GM18867 (cell line): ENCODE measurements around the gene ARMC8.

Experiments used
- ATAC-seq: cut with Tn5 transposase; IDR thresholded peaks from one replicate; pipeline ENCODE4 v1.9.1; 2021; ENCODE audit warnings: mild to moderate bottlenecking, moderate library complexity; ENCODE audit not compliant: unreplicated experiment

ARMC8 gene

GRCh38 chr3:138241061-138241460 lies 54.0 kb downstream of the ARMC8 start:
- ATAC-seq, result no peak

GRCh38 chr3:138241676-138242075 lies 54.6 kb downstream of the ARMC8 start:
- no peak for ATAC-seq

GRCh38 chr3:138242466-138242865 lies 55.4 kb downstream of the ARMC8 start:
- no peak for ATAC-seq

- no peak for ATAC-seq
Measured at GRCh38 chr3:138245026-138245425, 57.9 kb downstream of the ARMC8 start.

- ATAC-seq, result no peak
Measured at GRCh38 chr3:138249636-138250035, 62.5 kb downstream of the ARMC8 start.

GRCh38 chr3:138253609-138254008 lies 66.5 kb downstream of the ARMC8 start:
- no peak for ATAC-seq

- ATAC-seq, result no peak
Measured at GRCh38 chr3:138254216-138254615, 67.1 kb downstream of the ARMC8 start.

- ATAC-seq, result no peak
Measured at GRCh38 chr3:138256022-138256421, 68.9 kb downstream of the ARMC8 start.

- peak; percentile 57 for ATAC-seq
Measured at GRCh38 chr3:138257986-138258385, 70.9 kb downstream of the ARMC8 start.

GRCh38 chr3:138259126-138259525 lies 72.0 kb downstream of the ARMC8 start:
- no peak for ATAC-seq

- no peak for ATAC-seq
Measured at GRCh38 chr3:138260611-138261010, 73.5 kb downstream of the ARMC8 start.

GRCh38 chr3:138263104-138263503 lies 76.0 kb downstream of the ARMC8 start:
- no peak for ATAC-seq

- ATAC-seq, result no peak
Measured at GRCh38 chr3:138265745-138266144, 78.6 kb downstream of the ARMC8 start.

GRCh38 chr3:138267083-138267482 lies 80.0 kb downstream of the ARMC8 start:
- no peak for ATAC-seq

- ATAC-seq, result no peak
Measured at GRCh38 chr3:138270245-138270644, 83.1 kb downstream of the ARMC8 start.

- no peak for ATAC-seq
Measured at GRCh38 chr3:138271189-138271794, 84.2 kb downstream of the ARMC8 start.

GRCh38 chr3:138281561-138281960 lies 94.5 kb downstream of the ARMC8 start:
- ATAC-seq, result no peak

- ATAC-seq, result no peak
Measured at GRCh38 chr3:138282836-138283235, 95.7 kb downstream of the ARMC8 start.

GRCh38 chr3:138284079-138284478 lies 97.0 kb downstream of the ARMC8 start:
- ATAC-seq, result no peak

GRCh38 chr3:138284957-138285477 lies 97.9 kb downstream of the ARMC8 start:
- no peak for ATAC-seq

GRCh38 chr3:138289260-138289659 lies 102.2 kb downstream of the ARMC8 start:
- no peak for ATAC-seq

- no peak for ATAC-seq
Measured at GRCh38 chr3:138289701-138290100, 102.6 kb downstream of the ARMC8 start.

GRCh38 chr3:138296639-138297038 lies 109.5 kb downstream of the ARMC8 start:
- ATAC-seq, result no peak
